NCI-H1436 treated with DMSO at 0.1 percent for 48 hours (cell line): Measurements from ENCODE around the gene THAP7.
"Not testable (repeated sequence)": the region's sequence is repeated elsewhere in the genome, so short reads cannot be mapped to it uniquely, and the experiment has no call there.

Source experiments
- DNase-seq: peaks from one replicate; lab custom pipeline; 2025; lab: John Stamatoyannopoulos, UW

THAP7 gene, protein sequence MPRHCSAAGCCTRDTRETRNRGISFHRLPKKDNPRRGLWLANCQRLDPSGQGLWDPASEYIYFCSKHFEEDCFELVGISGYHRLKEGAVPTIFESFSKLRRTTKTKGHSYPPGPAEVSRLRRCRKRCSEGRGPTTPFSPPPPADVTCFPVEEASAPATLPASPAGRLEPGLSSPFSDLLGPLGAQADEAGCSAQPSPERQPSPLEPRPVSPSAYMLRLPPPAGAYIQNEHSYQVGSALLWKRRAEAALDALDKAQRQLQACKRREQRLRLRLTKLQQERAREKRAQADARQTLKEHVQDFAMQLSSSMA

DNA sequence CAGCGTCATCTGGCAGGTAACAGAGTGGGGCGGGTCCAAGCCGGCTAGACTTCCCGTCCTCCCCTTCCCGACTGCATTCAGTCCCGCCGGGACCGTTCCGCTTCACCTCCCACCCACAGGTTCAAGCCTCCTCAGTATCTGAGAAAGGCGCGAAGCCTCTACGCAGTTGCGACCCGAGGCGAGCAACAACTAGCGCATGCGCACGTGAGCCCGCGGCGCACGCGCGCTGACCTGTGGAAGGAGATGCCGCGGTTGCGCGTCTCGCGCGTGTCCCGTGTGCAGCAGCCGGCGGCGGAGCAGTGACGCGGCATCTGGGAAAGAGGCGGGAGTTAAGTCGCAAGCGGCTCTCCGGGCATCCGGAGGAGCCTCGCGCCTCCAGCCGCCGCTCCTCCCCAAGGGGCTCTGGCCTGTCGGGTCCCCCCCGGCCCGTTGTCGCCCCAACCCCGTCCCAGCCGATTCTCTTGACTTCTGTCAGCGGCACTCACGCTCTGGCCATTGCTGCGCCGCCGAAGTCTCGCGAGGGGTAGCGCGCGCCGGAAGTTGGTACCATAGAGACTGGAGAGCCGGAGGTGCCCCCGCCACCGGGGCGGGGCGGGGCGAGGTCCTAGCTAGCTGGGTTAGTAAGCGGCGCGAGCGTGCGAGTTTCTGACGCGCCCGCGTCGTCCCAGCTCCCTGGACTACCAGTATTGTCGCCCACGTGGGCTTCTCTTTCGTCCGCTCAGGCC is at the start of gene THAP7:
TSS of gene THAP7 (minus strand) at position 518 of the 725 bp plus-strand sequence. CDS start at position 311, 207 bp downstream.
- DNase-seq: peak; percentile 84

DNA sequence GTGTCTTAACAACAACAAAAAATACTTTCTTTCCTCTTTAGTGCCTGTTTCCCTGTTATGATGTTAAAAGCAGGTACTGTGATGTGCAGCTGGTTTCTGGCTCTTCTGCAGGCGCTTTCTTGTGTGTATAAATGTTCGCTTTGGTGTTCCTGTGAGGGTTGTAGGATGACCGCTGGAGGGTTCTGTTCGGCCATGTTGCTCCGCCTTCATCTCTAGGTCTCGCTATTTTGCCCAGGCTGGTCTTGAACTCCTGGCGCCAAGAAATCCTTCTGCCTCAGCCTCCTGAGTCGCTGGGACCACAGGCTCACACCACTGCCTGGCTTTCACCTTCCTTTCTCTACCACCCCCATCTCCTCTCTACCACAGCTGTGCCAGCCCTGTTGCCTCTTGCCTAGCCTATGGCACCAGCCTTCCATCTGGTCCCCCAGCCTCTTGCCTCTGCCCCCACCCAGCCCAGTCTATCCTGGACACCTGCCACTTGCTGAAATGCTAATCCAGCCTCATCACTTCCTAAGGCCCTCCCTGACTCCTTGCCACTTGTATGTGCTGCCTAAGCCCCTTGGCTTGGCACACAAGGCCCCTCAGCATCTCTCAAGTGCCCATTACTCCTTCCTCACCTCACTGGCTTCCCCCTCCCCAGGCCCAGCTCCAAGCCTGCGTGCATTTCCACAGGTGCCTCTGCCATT is 49.4 kb upstream of the THAP7 start:
- no peak for DNase-seq

- DNase-seq: not testable (repeated sequence)
Measured at GRCh38 chr22:21048965-21049364, 47.0 kb upstream of the THAP7 start.

DNA sequence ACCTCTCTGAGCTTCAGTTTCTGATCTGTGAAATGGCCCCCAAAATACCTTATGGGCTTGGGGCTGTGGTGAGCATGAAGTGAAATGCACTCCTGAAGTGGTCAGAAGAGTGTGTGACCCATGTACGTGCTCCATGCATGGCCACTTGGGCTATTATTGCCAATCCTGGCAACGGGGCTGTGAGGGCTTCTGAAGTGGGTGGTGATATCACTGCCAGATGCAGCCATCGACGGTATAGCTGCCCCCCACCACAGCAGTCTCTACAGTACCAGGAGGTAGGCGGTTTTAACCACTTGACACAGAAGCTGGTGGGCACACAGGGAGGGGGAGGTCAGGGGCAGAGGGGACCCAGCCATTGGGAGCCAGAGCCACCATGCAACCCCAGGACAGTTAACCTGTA is 46.5 kb upstream of the THAP7 start:
- not testable (repeated sequence) for DNase-seq

DNA sequence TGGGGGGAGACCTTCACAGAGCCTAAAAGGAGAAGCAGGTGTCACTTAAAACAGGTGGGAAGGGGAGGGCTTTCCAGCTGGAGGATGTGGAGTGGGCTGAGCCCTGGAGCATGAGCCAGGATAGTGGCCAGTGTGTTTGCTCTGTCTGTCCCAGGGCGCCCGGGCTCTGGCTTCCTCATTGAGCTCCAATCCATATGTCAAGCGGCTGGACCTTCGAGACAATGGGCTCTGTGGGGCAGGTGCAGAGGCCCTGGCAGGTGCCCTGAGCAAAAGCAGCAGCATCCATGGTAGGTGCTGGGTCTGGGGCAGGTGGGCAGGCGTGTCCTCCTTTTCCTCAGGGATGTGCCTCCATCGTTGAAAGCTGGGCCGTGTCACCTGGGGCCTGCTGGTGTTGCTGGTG is 45.8 kb upstream of the THAP7 start:
- DNase-seq: no peak

- no peak for DNase-seq
Measured at GRCh38 chr22:21047035-21047661, 45.2 kb upstream of the THAP7 start.

GRCh38 chr22:21045585-21046294 is 43.8 kb upstream of the THAP7 start, which contains the start of gene LRRC74B:
TSS of gene LRRC74B (plus strand) at chr22:21045946. CDS start at chr22:21045987, 41 bp downstream.
- peak; percentile 25 for DNase-seq

GRCh38 chr22:21044931-21045584 is 43.1 kb upstream of the THAP7 start:
- no peak for DNase-seq

GRCh38 chr22:21043860-21044535 is 42.1 kb upstream of the THAP7 start:
- DNase-seq: no peak

GRCh38 chr22:21042978-21043859 is 41.3 kb upstream of the THAP7 start:
- no peak for DNase-seq

- DNase-seq: no peak
Measured at GRCh38 chr22:21041937-21042336, 40.0 kb upstream of the THAP7 start.

- not testable (repeated sequence) for DNase-seq
Measured at GRCh38 chr22:21039158-21039557, 37.2 kb upstream of the THAP7 start.

DNA sequence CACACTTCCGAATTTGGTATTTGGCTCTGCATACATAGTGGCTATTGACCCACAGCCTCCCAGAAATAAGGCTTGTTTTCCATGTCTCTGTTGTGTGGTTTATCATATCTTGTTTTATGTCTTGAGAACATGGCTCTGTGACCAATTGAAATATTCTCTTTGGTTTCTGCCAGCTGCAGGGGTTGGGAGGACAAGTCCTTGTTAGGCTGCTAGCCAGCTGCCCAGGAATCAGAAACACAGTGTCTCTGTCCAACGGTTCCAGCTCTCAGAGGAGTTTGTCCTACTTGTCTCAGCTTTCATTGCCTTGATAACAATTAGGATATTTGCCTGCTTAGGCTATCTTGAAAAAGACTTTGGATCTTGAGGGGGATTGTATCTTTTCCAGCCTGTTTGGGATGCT is 36.5 kb upstream of the THAP7 start:
- DNase-seq: no peak

GRCh38 chr22:21034989-21035388 is 33.1 kb upstream of the THAP7 start:
- DNase-seq: no peak

- no peak for DNase-seq
Measured at GRCh38 chr22:21033895-21034294, 32.0 kb upstream of the THAP7 start.

DNA sequence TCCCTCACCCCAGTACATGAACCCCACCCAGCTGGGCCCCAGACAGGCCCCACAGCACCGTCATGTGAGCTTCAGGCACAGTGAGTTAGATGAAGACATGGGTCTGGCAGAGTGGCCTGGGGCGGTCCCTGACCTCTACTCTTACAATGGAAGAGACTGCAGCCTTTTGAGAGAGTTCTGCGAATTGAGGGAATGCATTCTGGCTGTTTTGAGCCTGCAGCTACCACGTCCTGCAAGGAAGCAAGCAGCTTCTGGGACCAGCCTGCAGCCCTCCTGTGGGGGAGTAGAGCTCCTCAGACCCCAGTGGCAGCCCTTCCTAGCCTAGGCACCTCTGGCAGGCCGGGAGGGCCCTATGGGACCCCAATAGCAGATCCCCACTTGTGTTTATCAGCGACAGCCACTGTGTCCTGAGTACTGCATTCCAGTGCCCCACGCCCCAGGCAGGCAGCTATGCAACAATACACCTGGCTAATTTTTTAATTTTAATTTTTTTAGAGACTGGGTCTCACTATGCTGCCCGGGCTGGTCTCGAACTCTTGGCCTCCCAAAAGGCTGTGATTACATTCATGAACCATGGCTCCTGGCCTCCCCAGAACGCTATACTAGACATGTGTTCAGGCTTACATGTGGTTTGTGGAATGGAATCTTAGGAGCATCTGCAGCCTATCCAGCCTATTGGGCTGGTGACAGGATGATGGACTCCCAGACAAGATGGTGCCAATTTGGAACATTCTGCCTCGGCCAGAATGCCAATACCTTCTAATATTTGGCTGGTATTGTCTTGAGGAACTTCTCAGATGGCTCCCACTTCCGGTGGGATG is 31.2 kb upstream of the THAP7 start:
- DNase-seq: no peak

GRCh38 chr22:21032037-21032867 is 30.3 kb upstream of the THAP7 start, which contains the start of gene SLC7A4:
TSS of gene SLC7A4 (minus strand) at chr22:21032561. CDS start at chr22:21031812, 749 bp downstream.
- no peak for DNase-seq
